OCI-LY1 (cell line): ENCODE measurements around the gene RAMP3.

Source experiments
- H2AFZ ChIP-seq: fragments of 200-600 bp; sonication (generic), shearing (Covaris generic); 2 replicates; pipeline ENCODE4 v1.6.0; 2014; ENCODE audit warnings: antibody characterized with exemption, mild to moderate bottlenecking, low read length
- H3F3A ChIP-seq: fragments of 200-600 bp; sonication (generic), shearing (Covaris generic); 2 replicates; pipeline ENCODE4 v1.6.0; 2014; ENCODE audit warnings: mild to moderate bottlenecking, antibody characterized with exemption, low read length, moderate library complexity; ENCODE audit not compliant: insufficient read depth
- H3K27ac ChIP-seq: fragments of 200-600 bp; sonication (generic); 2 replicates; pipeline ENCODE4 v1.5.1; 2014; ENCODE audit warnings: low read length, mixed run types, mild to moderate bottlenecking, low read depth; ENCODE audit not compliant: poor library complexity, severe bottlenecking
- H3K27me3 ChIP-seq: fragments of 200-600 bp; sonication (generic); 2 replicates; pipeline ENCODE4 v1.6.0; 2014; ENCODE audit warnings: antibody characterized with exemption, mild to moderate bottlenecking, low read length, moderate library complexity; ENCODE audit not compliant: insufficient read depth
- H3K36me3 ChIP-seq: fragments of 200-600 bp; sonication (generic); 2 replicates; pipeline ENCODE4 v1.6.1; 2014; ENCODE audit warnings: mild to moderate bottlenecking, antibody characterized with exemption, low read length, moderate library complexity, mixed read lengths; ENCODE audit not compliant: insufficient read depth
- H3K4me1 ChIP-seq: fragments of 200-600 bp; sonication (generic); 2 replicates; pipeline ENCODE4 v1.5.1; 2014; ENCODE audit warnings: mild to moderate bottlenecking, low read length, moderate library complexity; ENCODE audit not compliant: insufficient read depth, severe bottlenecking
- H3K4me2 ChIP-seq: fragments of 200-600 bp; sonication (generic), shearing (Covaris generic); 2 replicates; pipeline ENCODE4 v1.6.1; 2014; ENCODE audit warnings: low read length
- H3K4me3 ChIP-seq: fragments of 200-600 bp; sonication (generic); 2 replicates; pipeline ENCODE4 v1.5.1; 2014; ENCODE audit warnings: low read length, low read depth, mild to moderate bottlenecking, mixed read lengths; ENCODE audit not compliant: poor library complexity, severe bottlenecking
- H3K79me2 ChIP-seq: fragments of 200-600 bp; shearing (Covaris generic); 2 replicates; pipeline ENCODE4 v1.6.1; 2016; ENCODE audit warnings: mixed run types, low read length, mixed read lengths; ENCODE audit not compliant: insufficient read depth
- H3K9ac ChIP-seq: fragments of 200-600 bp; sonication (generic), shearing (Covaris generic); 2 replicates; pipeline ENCODE4 v1.6.1; 2014; ENCODE audit warnings: mild to moderate bottlenecking, low read length, mixed read lengths
- H3K9me2 ChIP-seq: fragments of 200-600 bp; sonication (generic), shearing (Covaris generic); 2 replicates; pipeline ENCODE4 v1.6.1; 2014; ENCODE audit warnings: low read depth, mild to moderate bottlenecking, low read length, mixed read lengths
- H3K9me3 ChIP-seq: fragments of 200-600 bp; shearing (Covaris generic); 2 replicates; pipeline ENCODE4 v1.6.1; 2014; ENCODE audit warnings: low read length, mixed read lengths
- H4K20me1 ChIP-seq: fragments of 200-600 bp; sonication (generic), shearing (Covaris generic); 2 replicates; pipeline ENCODE4 v1.6.0; 2016; ENCODE audit warnings: mild to moderate bottlenecking, low read length; ENCODE audit not compliant: insufficient read depth
- CTCF ChIP-seq: fragments of 200-600 bp; sonication (generic), shearing (Covaris generic); IDR thresholded peaks from 2 replicates; pipeline ENCODE4 v1.5.1; 2017; ENCODE audit warnings: mild to moderate bottlenecking, antibody characterized with exemption, low read length, moderate library complexity, mixed read lengths
- EZH2 ChIP-seq: fragments of 200-600 bp; sonication (generic), shearing (Covaris generic); IDR thresholded peaks from 2 replicates; pipeline ENCODE4 v1.8.0; 2017; ENCODE audit warnings: borderline replicate concordance, mixed run types, mild to moderate bottlenecking, antibody characterized with exemption, low read length, moderate library complexity, mixed read lengths

Gene RAMP3

GRCh38 chr7:45138433-45139267, 18.9 kb upstream of the RAMP3 start:
- peaks cover 9% of the 10 kb centered on the region for H3K4me1 ChIP-seq
- H3K27me3 ChIP-seq: no peaks in the 10 kb centered on the region
- no peaks in the 10 kb centered on the region for H3K79me2 ChIP-seq
- H3K9ac ChIP-seq: no peak overlapping the region
- H3F3A ChIP-seq: no peaks in the 10 kb centered on the region
- TF ChIP-seq EZH2: no peak
- H3K9me3 ChIP-seq: no peaks in the 10 kb centered on the region
- H3K4me2 ChIP-seq: no peak overlapping the region
- H2AFZ ChIP-seq: no peak overlapping the region
- no peaks in the 10 kb centered on the region for H4K20me1 ChIP-seq
- no peak overlapping the region for H3K4me3 ChIP-seq
- H3K9me2 ChIP-seq: no peaks in the 10 kb centered on the region
- H3K36me3 ChIP-seq: no peaks in the 10 kb centered on the region
- H3K27ac ChIP-seq: no peak overlapping the region

GRCh38 chr7:45140827-45141226, 16.8 kb upstream of the RAMP3 start:
- H3K27me3 ChIP-seq: no peaks in the 10 kb centered on the region
- H3K9me2 ChIP-seq: no peaks in the 10 kb centered on the region
- H4K20me1 ChIP-seq: no peaks in the 10 kb centered on the region
- peak overlapping the region; percentile 97 for H2AFZ ChIP-seq
- peak overlapping the region; percentile 44 for H3K4me3 ChIP-seq
- no peak overlapping the region for H3K9ac ChIP-seq
- peak overlapping the region; percentile 43 for H3K4me2 ChIP-seq
- no peaks in the 10 kb centered on the region for H3K9me3 ChIP-seq
- no peaks in the 10 kb centered on the region for H3F3A ChIP-seq
- TF ChIP-seq CTCF (no peak), EZH2 (no peak)
- peaks cover 9% of the 10 kb centered on the region for H3K4me1 ChIP-seq
- H3K79me2 ChIP-seq: no peaks in the 10 kb centered on the region
- H3K36me3 ChIP-seq: no peaks in the 10 kb centered on the region
- H3K27ac ChIP-seq: no peak overlapping the region

- no peaks in the 10 kb centered on the region for H3K36me3 ChIP-seq
- H3K4me2 ChIP-seq: no peak overlapping the region
- H4K20me1 ChIP-seq: no peaks in the 10 kb centered on the region
- no peak overlapping the region for H3K4me3 ChIP-seq
- H3K9me2 ChIP-seq: no peaks in the 10 kb centered on the region
- no peak overlapping the region for H2AFZ ChIP-seq
- no peaks in the 10 kb centered on the region for H3K79me2 ChIP-seq
- no peak overlapping the region for H3K9ac ChIP-seq
- H3K4me1 ChIP-seq: peaks cover 9% of the 10 kb centered on the region
- H3F3A ChIP-seq: no peaks in the 10 kb centered on the region
- TF ChIP-seq CTCF (no peak), EZH2 (no peak)
- H3K9me3 ChIP-seq: no peaks in the 10 kb centered on the region
- peaks cover 3% of the 10 kb centered on the region; the same call in 1 of the 2 replicates for H3K27me3 ChIP-seq
- no peak overlapping the region for H3K27ac ChIP-seq
Observed at GRCh38 chr7:45143616-45144015, 14.0 kb upstream of the RAMP3 start.

GRCh38 chr7:45145881-45146280, 11.7 kb upstream of the RAMP3 start:
- Histone ChIP-seq H3K9me3 (no peaks in the 10 kb centered on the region), H3K27me3 (peaks cover 9% of the 10 kb centered on the region; the same call in 1 of the 2 replicates), H3K79me2 (no peaks in the 10 kb centered on the region), H3K4me3 (no peak overlapping the region), H3K4me1 (peaks cover 3% of the 10 kb centered on the region), H3F3A (no peaks in the 10 kb centered on the region), H3K36me3 (no peaks in the 10 kb centered on the region), H4K20me1 (no peaks in the 10 kb centered on the region), H2AFZ (no peak overlapping the region), H3K9me2 (no peaks in the 10 kb centered on the region), H3K4me2 (no peak overlapping the region), H3K27ac (no peak overlapping the region), H3K9ac (no peak overlapping the region)
- TF ChIP-seq EZH2: no peak
- no peak for TF ChIP-seq CTCF
